ENCODE results near the gene ETNK2. TPM values are rescaled to one million over a fixed set of nuclear protein-coding genes. Genes with fewer than 3 reads are reported as not detected.

Gene ETNK2
- total RNA-seq, 1 donor from 2014 or later: 6.8 TPM

- H3K4me3 ChIP-seq (ENCODE audit: low read length in 3 of 3): no peak overlapping the region
- H3K27me3 ChIP-seq (ENCODE audit: control insufficient read depth in 3 of 3, insufficient read depth in 3 of 3, low read length in 3 of 3): peaks cover 0 to 24% (median 11%) of the 10 kb centered on the region in 3 donors
- H3K9ac ChIP-seq (ENCODE audit: low read depth in 1 of 3, low read length in 3 of 3): no peak overlapping the region
- no peak overlapping the region for H3K27ac ChIP-seq (ENCODE audit: low read depth, low read length)
- H3K4me1 ChIP-seq (ENCODE audit: control insufficient read depth in 3 of 3, insufficient read depth in 3 of 3, low read length in 3 of 3): no peaks in the 10 kb centered on the region
- no peaks in the 10 kb centered on the region for H3K9me3 ChIP-seq (ENCODE audit: control insufficient read depth in 3 of 3, low read length in 3 of 3)
- no peaks in the 10 kb centered on the region for H3K36me3 ChIP-seq (ENCODE audit: control insufficient read depth in 3 of 3, insufficient read depth in 3 of 3, low read length in 3 of 3)
Measured at GRCh38 chr1:204177133-204177532, 25.3 kb upstream of the ETNK2 start.

GRCh38 chr1:204176049-204176448 lies 24.2 kb upstream of the ETNK2 start:
- Histone ChIP-seq H3K4me1 (ENCODE audit: control insufficient read depth in 3 of 3, insufficient read depth in 3 of 3, low read length in 3 of 3) (no peaks in the 10 kb centered on the region), H3K9ac (ENCODE audit: low read depth in 1 of 3, low read length in 3 of 3) (no peak overlapping the region), H3K9me3 (ENCODE audit: control insufficient read depth in 3 of 3, low read length in 3 of 3) (no peaks in the 10 kb centered on the region), H3K4me3 (ENCODE audit: low read length in 3 of 3) (no peak overlapping the region), H3K27ac (ENCODE audit: low read depth, low read length) (no peak overlapping the region), H3K27me3 (ENCODE audit: control insufficient read depth in 3 of 3, insufficient read depth in 3 of 3, low read length in 3 of 3) (peaks cover 0 to 24% (median 11%) of the 10 kb centered on the region in 3 donors), H3K36me3 (ENCODE audit: control insufficient read depth in 3 of 3, insufficient read depth in 3 of 3, low read length in 3 of 3) (no peaks in the 10 kb centered on the region)

GRCh38 chr1:204174958-204175357 lies 23.1 kb upstream of the ETNK2 start:
- no peak overlapping the region for H3K4me3 ChIP-seq (ENCODE audit: low read length in 3 of 3)
- no peak overlapping the region for H3K27ac ChIP-seq (ENCODE audit: low read depth, low read length)
- no peak overlapping the region for H3K9ac ChIP-seq (ENCODE audit: low read depth in 1 of 3, low read length in 3 of 3)
- H3K36me3 ChIP-seq (ENCODE audit: control insufficient read depth in 3 of 3, insufficient read depth in 3 of 3, low read length in 3 of 3): no peaks in the 10 kb centered on the region
- no peaks in the 10 kb centered on the region for H3K4me1 ChIP-seq (ENCODE audit: control insufficient read depth in 3 of 3, insufficient read depth in 3 of 3, low read length in 3 of 3)
- H3K9me3 ChIP-seq (ENCODE audit: control insufficient read depth in 3 of 3, low read length in 3 of 3): peaks cover 0 to 5% (median 0%) of the 10 kb centered on the region in 3 donors
- H3K27me3 ChIP-seq (ENCODE audit: control insufficient read depth in 3 of 3, insufficient read depth in 3 of 3, low read length in 3 of 3): peaks cover 0 to 24% (median 11%) of the 10 kb centered on the region in 3 donors

GRCh38 chr1:204172404-204173029 lies 20.7 kb upstream of the ETNK2 start:
- no peak overlapping the region for H3K27ac ChIP-seq (ENCODE audit: low read depth, low read length)
- peaks cover 0 to 8% (median 0%) of the 10 kb centered on the region in 3 donors for H3K9me3 ChIP-seq (ENCODE audit: control insufficient read depth in 3 of 3, low read length in 3 of 3)
- no peak overlapping the region for H3K4me3 ChIP-seq (ENCODE audit: low read length in 3 of 3)
- no peaks in the 10 kb centered on the region for H3K4me1 ChIP-seq (ENCODE audit: control insufficient read depth in 3 of 3, insufficient read depth in 3 of 3, low read length in 3 of 3)
- H3K36me3 ChIP-seq (ENCODE audit: control insufficient read depth in 3 of 3, insufficient read depth in 3 of 3, low read length in 3 of 3): no peaks in the 10 kb centered on the region
- H3K27me3 ChIP-seq (ENCODE audit: control insufficient read depth in 3 of 3, insufficient read depth in 3 of 3, low read length in 3 of 3): peaks cover 0 to 15% (median 7%) of the 10 kb centered on the region in 3 donors
- no peak overlapping the region for H3K9ac ChIP-seq (ENCODE audit: low read depth in 1 of 3, low read length in 3 of 3)

GRCh38 chr1:204171751-204172178 lies 19.9 kb upstream of the ETNK2 start:
- no peaks in the 10 kb centered on the region for H3K36me3 ChIP-seq (ENCODE audit: control insufficient read depth in 3 of 3, insufficient read depth in 3 of 3, low read length in 3 of 3)
- H3K27me3 ChIP-seq (ENCODE audit: control insufficient read depth in 3 of 3, insufficient read depth in 3 of 3, low read length in 3 of 3): peaks cover 0 to 9% (median 3%) of the 10 kb centered on the region in 3 donors
- H3K4me1 ChIP-seq (ENCODE audit: control insufficient read depth in 3 of 3, insufficient read depth in 3 of 3, low read length in 3 of 3): no peaks in the 10 kb centered on the region
- H3K4me3 ChIP-seq (ENCODE audit: low read length in 3 of 3): no peak overlapping the region
- no peak overlapping the region for H3K27ac ChIP-seq (ENCODE audit: low read depth, low read length)
- H3K9ac ChIP-seq (ENCODE audit: low read depth in 1 of 3, low read length in 3 of 3): no peak overlapping the region
- H3K9me3 ChIP-seq (ENCODE audit: control insufficient read depth in 3 of 3, low read length in 3 of 3): peaks cover 0 to 8% (median 0%) of the 10 kb centered on the region in 3 donors

GRCh38 chr1:204170494-204171155 lies 18.8 kb upstream of the ETNK2 start:
- Histone ChIP-seq H3K4me1 (ENCODE audit: control insufficient read depth in 3 of 3, insufficient read depth in 3 of 3, low read length in 3 of 3) (no peaks in the 10 kb centered on the region), H3K4me3 (ENCODE audit: low read length in 3 of 3) (no peak overlapping the region), H3K9ac (ENCODE audit: low read depth in 1 of 3, low read length in 3 of 3) (no peak overlapping the region), H3K9me3 (ENCODE audit: control insufficient read depth in 3 of 3, low read length in 3 of 3) (peaks cover 0 to 8% (median 0%) of the 10 kb centered on the region in 3 donors), H3K27ac (ENCODE audit: low read depth, low read length) (no peak overlapping the region), H3K27me3 (ENCODE audit: control insufficient read depth in 3 of 3, insufficient read depth in 3 of 3, low read length in 3 of 3) (peaks cover 0 to 8% (median 4%) of the 10 kb centered on the region in 3 donors), H3K36me3 (ENCODE audit: control insufficient read depth in 3 of 3, insufficient read depth in 3 of 3, low read length in 3 of 3) (no peaks in the 10 kb centered on the region)

- Histone ChIP-seq H3K36me3 (ENCODE audit: control insufficient read depth in 3 of 3, insufficient read depth in 3 of 3, low read length in 3 of 3) (no peaks in the 10 kb centered on the region), H3K4me3 (ENCODE audit: low read length in 3 of 3) (no peak overlapping the region), H3K27me3 (ENCODE audit: control insufficient read depth in 3 of 3, insufficient read depth in 3 of 3, low read length in 3 of 3) (peaks cover 0 to 5% (median 2%) of the 10 kb centered on the region in 3 donors), H3K9ac (ENCODE audit: low read depth in 1 of 3, low read length in 3 of 3) (no peak overlapping the region), H3K4me1 (ENCODE audit: control insufficient read depth in 3 of 3, insufficient read depth in 3 of 3, low read length in 3 of 3) (no peaks in the 10 kb centered on the region), H3K27ac (ENCODE audit: low read depth, low read length) (no peak overlapping the region), H3K9me3 (ENCODE audit: control insufficient read depth in 3 of 3, low read length in 3 of 3) (peaks cover 0 to 8% (median 0%) of the 10 kb centered on the region in 3 donors)
Measured at GRCh38 chr1:204169858-204170257, 18.0 kb upstream of the ETNK2 start.

GRCh38 chr1:204167730-204168129 lies 15.9 kb upstream of the ETNK2 start:
- H3K9ac ChIP-seq (ENCODE audit: low read depth in 1 of 3, low read length in 3 of 3): no peak overlapping the region

GRCh38 chr1:204166219-204166618 lies 14.4 kb upstream of the ETNK2 start, which contains the start of gene REN:
TSS of gene REN (minus strand) at chr1:204166337. CDS start at chr1:204166293, 44 bp downstream.
- Histone ChIP-seq H3K4me3 (ENCODE audit: low read length in 3 of 3) (no peak within 1 kb of the TSS), H3K27me3 (ENCODE audit: control insufficient read depth in 3 of 3, insufficient read depth in 3 of 3, low read length in 3 of 3) (peaks cover 6 to 15% (median 7%) of the 10 kb centered on the region in 3 donors), H3K27ac (ENCODE audit: low read depth, low read length) (no peak within 1 kb of the TSS)

More at GRCh38 chr1:204167730-204168129, 15.9 kb upstream of the ETNK2 start:
- Histone ChIP-seq H3K4me3 (ENCODE audit: low read length in 3 of 3) (no peak overlapping the region), H3K36me3 (ENCODE audit: control insufficient read depth in 3 of 3, insufficient read depth in 3 of 3, low read length in 3 of 3) (no peaks in the 10 kb centered on the region), H3K9me3 (ENCODE audit: control insufficient read depth in 3 of 3, low read length in 3 of 3) (peaks cover 0 to 8% (median 0%) of the 10 kb centered on the region in 3 donors), H3K4me1 (ENCODE audit: control insufficient read depth in 3 of 3, insufficient read depth in 3 of 3, low read length in 3 of 3) (no peaks in the 10 kb centered on the region), H3K27ac (ENCODE audit: low read depth, low read length) (no peak overlapping the region), H3K27me3 (ENCODE audit: control insufficient read depth in 3 of 3, insufficient read depth in 3 of 3, low read length in 3 of 3) (peaks cover 0 to 5% (median 2%) of the 10 kb centered on the region in 3 donors)

GRCh38 chr1:204162494-204163074 lies 10.7 kb upstream of the ETNK2 start:
- H3K27me3 ChIP-seq (ENCODE audit: control insufficient read depth in 3 of 3, insufficient read depth in 3 of 3, low read length in 3 of 3): peaks cover 7 to 34% (median 22%) of the 10 kb centered on the region in 3 donors
- no peak overlapping the region for H3K4me3 ChIP-seq (ENCODE audit: low read length in 3 of 3)
- no peaks in the 10 kb centered on the region for H3K36me3 ChIP-seq (ENCODE audit: control insufficient read depth in 3 of 3, insufficient read depth in 3 of 3, low read length in 3 of 3)
- no peak overlapping the region for H3K9ac ChIP-seq (ENCODE audit: low read depth in 1 of 3, low read length in 3 of 3)
- H3K4me1 ChIP-seq (ENCODE audit: control insufficient read depth in 3 of 3, insufficient read depth in 3 of 3, low read length in 3 of 3): peaks cover 0 to 4% (median 3%) of the 10 kb centered on the region in 3 donors
- H3K27ac ChIP-seq (ENCODE audit: low read depth, low read length): no peak overlapping the region
- H3K9me3 ChIP-seq (ENCODE audit: control insufficient read depth in 3 of 3, low read length in 3 of 3): no peaks in the 10 kb centered on the region

More at GRCh38 chr1:204166219-204166618, 14.4 kb upstream of the ETNK2 start, which contains the start of gene REN:
- peaks cover 0 to 4% (median 3%) of the 10 kb centered on the region in 3 donors for H3K4me1 ChIP-seq (ENCODE audit: control insufficient read depth in 3 of 3, insufficient read depth in 3 of 3, low read length in 3 of 3)
- H3K36me3 ChIP-seq (ENCODE audit: control insufficient read depth in 3 of 3, insufficient read depth in 3 of 3, low read length in 3 of 3): no peaks in the 10 kb centered on the region
- H3K9me3 ChIP-seq (ENCODE audit: control insufficient read depth in 3 of 3, low read length in 3 of 3): peaks cover 0 to 8% (median 0%) of the 10 kb centered on the region in 3 donors
- no peak within 1 kb of the TSS for H3K9ac ChIP-seq (ENCODE audit: low read depth in 1 of 3, low read length in 3 of 3)

Measured in skeletal muscle tissue (tissue), 4 donors.